Kidney epithelial cell (primary cell): ENCODE results near the gene ELOVL2. TPM values are rescaled to one million over a fixed set of nuclear protein-coding genes. Genes with fewer than 3 reads are reported as not detected.

ENCODE experiments used
- DNase-seq: peaks from one replicate; pipeline ENCODE4 v3.0.0-alpha.2; 2010; ENCODE audit warnings: low read depth
- H3K27me3 ChIP-seq: 2 replicates; pipeline ENCODE4 v1.6.0; 2011; ENCODE audit warnings: low read length; ENCODE audit not compliant: control insufficient read depth, insufficient read depth
- H3K36me3 ChIP-seq: 2 replicates; pipeline ENCODE4 v1.5.1; 2011; ENCODE audit warnings: low read length; ENCODE audit not compliant: control insufficient read depth, insufficient read depth
- H3K4me3 ChIP-seq: 2 replicates; pipeline ENCODE4 v1.5.1; 2011; ENCODE audit warnings: low read depth, mild to moderate bottlenecking, control low read depth, low read length
- CTCF ChIP-seq: IDR thresholded peaks from 2 replicates; pipeline ENCODE4 v1.5.1; 2011; ENCODE audit warnings: mild to moderate bottlenecking, moderate library complexity, low read length, control low read depth, inconsistent platforms; ENCODE audit not compliant: insufficient read depth, poor library complexity, severe bottlenecking
- total RNA-seq: library from RNA; depleted of rRNA; stranded (reverse); fragments of >200 nt; gene quantifications from 2 replicates; pipeline ENCODE4 v1.2.3, GENCODE V29; 2015

The ELOVL2 gene
- total RNA-seq, 1 donor from 2014 or later: 0.84 TPM

DNA sequence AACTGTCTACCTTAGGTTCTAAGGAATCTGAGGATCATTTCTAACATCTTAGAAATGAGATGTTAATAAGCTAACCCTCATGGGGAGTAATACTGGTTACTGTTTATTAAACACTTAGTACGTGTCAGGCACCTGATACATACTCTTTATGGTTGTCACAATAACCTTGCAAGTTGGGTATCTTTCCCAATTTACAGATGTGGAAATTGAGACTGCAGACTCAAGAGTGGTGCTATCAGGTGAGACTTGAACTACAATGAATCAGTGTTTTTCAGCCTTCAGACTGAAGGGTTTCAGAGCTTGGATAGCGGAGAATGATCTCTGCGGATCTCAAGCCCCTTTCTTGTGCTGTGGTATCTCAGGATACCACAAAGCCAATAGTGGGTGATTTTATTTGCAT is 27.0 kb downstream of the ELOVL2 start:
- no peaks in the 10 kb centered on the region for H3K36me3 ChIP-seq
- TF ChIP-seq CTCF: no peak
- DNase-seq: no peak
- H3K4me3 ChIP-seq: no peak overlapping the region
- no peaks in the 10 kb centered on the region for H3K27me3 ChIP-seq

GRCh38 chr6:11016452-11016851 is 27.7 kb downstream of the ELOVL2 start:
- H3K4me3 ChIP-seq: no peak overlapping the region
- TF ChIP-seq CTCF: no peak
- no peak for DNase-seq
- no peaks in the 10 kb centered on the region for H3K27me3 ChIP-seq
- H3K36me3 ChIP-seq: no peaks in the 10 kb centered on the region

DNA sequence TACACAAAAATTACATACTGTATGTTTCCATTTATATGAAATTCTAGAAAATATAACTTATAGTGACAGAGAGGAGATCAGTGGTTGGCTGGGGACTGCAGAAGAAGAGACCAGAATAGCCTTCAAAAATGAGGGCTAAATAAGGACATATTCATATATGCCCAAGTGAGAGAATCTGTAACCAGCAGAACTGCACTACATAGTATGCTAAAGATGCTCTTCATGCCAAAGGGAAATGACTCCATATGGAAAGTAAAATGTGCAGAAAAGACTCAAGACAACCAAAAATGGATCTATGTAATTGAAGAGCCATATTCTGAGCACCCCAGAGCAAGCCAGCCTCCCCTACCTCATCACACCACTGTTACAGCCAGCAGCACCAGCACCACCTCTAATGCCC is 29.0 kb downstream of the ELOVL2 start:
- DNase-seq: no peak
- Histone ChIP-seq H3K36me3 (no peaks in the 10 kb centered on the region), H3K4me3 (no peak overlapping the region), H3K27me3 (no peaks in the 10 kb centered on the region)
- TF ChIP-seq CTCF: no peak

GRCh38 chr6:11013721-11014070 is 30.4 kb downstream of the ELOVL2 start:
- no peak overlapping the region for H3K4me3 ChIP-seq
- H3K36me3 ChIP-seq: no peaks in the 10 kb centered on the region
- TF ChIP-seq CTCF: no peak
- no peak for DNase-seq
- no peaks in the 10 kb centered on the region for H3K27me3 ChIP-seq

DNA sequence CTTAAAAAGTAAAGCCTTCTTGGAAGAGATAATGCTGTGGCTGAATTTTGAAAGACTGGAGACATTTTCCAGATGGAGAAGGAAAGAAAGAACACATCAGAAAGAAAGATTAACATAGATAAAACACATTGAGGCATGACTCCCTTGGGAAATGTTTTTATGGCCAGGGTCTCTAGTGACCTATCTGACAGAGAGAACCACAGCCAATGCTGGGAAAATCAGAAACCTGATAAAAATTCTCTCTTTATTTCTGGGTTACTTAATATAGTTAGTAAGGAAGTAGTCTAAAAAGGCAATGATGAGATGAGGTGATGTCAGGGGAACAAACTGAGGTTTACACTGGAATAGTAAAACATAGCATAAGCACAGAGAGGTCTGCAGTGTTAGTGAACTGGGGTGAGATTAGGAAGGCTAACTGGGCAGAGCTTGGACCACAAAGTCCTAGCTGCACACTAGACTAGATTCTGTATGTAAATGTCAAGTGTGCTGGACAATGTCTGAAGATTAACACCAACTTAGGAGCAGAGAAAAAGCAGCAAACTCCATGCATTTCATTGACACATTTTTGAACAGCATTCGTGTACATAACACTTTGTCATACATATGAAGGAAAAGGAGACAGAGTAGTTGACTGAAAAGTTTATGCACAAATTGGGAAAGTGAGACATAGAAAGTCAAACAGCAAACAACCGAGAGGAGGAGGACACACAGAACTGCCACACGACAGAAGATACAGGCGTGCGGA is 31.0 kb downstream of the ELOVL2 start:
- Histone ChIP-seq H3K4me3 (no peak overlapping the region), H3K36me3 (no peaks in the 10 kb centered on the region), H3K27me3 (no peaks in the 10 kb centered on the region)
- no peak for DNase-seq
- TF ChIP-seq CTCF: no peak

- Histone ChIP-seq H3K4me3 (no peak overlapping the region), H3K27me3 (no peaks in the 10 kb centered on the region), H3K36me3 (no peaks in the 10 kb centered on the region)
- no peak for DNase-seq
- TF ChIP-seq CTCF: no peak
These were observed 31.8 kb downstream of the ELOVL2 start for GRCh38 chr6:11012295-11012754.
